ENCODE data around the gene CYP24A1.

Gene CYP24A1

DNA sequence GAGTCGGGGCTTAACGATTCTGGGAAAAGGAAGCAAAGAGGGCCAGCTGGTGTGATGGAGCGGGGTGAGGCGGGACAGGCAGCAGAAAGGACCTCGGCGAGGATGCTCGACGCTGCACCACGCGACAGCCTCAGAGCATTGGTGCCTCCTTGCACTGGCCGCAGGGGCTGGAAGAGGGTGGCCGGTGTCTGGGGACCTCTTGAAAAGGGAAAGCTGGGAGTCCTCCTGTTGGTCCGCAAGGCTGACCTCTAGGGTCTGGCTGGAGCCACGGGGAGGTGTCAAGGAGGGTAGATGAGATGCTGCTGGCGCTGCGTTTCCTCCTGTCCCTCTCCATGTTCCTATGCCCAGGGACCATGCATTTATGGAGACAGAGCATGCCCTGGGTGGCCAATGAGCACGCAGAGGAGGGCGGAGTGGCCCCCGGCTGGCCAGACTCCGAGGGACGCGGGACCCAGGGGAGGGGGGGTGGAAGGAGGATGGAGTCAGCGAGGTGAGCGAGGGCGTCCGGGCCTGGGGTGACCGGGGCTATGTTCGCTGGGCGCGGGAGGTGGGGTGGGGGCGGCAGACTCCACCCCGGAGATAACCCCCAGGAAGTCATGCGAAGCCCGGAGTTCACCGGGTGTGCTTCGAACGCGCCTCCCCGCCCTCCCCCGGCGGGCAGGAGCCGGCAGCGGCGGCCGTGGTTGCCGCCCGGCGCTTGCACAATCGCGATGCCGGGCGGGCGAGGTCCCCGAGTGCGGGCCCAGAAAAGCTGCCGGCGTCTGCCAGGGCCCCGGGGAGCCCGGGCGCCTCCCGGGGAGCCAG lies at the start of gene CYP24A1:
TSS of gene CYP24A1 (minus strand) at position 334 of the 804 bp plus-strand sequence. CDS start 407 bp downstream, outside the sequence.
- TF ChIP-seq GATA2 (IDR thresholded peaks at IDR 0.05; ENCODE audit: low read depth, low read length) (no peak), GATA3 (IDR thresholded peaks at IDR 0.05; ENCODE audit: low read depth, low read length) (no peak)

DNA sequence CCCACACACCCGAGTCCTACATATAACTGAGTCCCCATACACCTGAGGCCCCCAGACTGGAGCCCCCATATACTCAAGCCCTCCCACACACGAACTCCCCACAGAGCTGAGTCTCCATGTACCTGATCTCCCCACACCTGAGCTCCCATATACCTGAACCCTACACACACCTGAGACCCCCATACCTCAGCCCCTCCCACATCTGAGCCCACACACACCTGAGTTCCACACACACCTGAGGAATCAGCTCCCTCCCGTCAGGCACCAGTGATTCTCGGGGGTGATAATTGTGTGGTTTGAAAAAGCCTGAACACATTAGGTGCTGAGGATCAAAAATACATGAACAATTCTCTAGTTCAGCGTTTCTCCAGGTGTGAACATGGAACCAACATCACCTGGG lies 49.5 kb upstream of the CYP24A1 start:
- TF ChIP-seq GATA2 (IDR thresholded peaks at IDR 0.05; ENCODE audit: low read depth, low read length) (no peak), GATA3 (IDR thresholded peaks at IDR 0.05; ENCODE audit: low read depth, low read length) (no peak)

DNA sequence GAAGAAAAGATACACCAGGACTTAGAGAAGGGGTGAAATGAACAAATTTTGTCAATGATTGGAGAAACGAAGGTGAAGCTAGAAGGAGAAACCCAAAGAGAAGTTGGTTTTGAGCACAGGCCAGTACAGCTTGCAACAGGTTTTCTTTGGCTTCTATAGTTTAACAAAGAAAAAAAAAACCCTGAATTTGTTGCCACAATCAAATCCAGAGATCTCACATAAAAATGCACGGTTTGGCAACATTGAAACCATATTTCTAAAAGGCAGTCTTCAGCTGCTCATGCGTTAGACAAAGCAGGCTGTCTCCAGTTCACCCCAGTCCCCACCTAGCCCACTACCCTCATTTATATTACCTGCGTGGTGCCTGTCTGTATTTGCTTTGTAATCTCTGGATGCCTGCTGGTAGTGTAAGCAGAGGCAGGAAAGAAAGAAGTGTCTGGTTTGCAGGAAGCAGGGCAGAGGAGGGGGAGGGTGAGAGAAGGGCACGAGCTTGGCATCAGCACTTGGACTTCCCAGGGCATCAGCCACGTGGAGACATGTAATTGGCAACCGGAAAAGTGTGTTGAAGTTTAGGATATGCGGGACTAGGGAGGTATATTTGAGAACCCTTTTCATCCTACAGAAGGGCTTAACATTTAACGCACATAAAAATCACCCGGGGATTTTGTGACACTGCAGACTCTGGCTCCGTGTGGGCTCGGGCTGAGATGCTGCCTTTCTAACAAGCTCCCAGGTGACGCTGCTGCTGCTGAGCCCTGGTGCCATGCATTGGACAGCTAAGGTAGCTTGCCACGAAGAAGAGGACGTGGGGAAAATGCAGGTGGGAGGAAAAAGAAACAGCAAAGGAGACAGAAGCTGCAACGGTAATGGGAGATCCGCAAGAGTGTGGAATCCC lies 48.5 kb upstream of the CYP24A1 start:
- TF ChIP-seq GATA3 (IDR thresholded peaks at IDR 0.05; ENCODE audit: low read depth, low read length) (no peak), GATA2 (IDR thresholded peaks at IDR 0.05; ENCODE audit: low read depth, low read length) (no peak)

DNA sequence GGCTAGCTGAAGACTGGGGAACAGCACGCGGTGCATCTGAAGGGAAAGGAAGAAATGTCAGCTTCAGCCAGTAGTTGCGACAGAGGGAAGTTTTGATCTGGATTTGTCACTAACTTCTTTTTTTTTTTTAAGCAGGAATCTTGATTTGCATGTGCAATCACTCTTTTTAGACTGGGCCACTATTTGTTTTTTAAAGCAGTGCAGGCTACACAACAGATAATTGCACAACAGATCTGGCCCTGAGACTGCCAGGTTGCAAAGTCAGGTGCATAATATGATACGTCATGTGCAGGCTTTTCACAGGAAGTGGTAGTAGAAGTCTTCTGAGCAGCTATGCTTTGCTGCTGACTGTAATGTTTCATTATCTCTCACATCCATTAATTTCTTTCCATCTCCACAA lies 47.6 kb upstream of the CYP24A1 start:
- TF ChIP-seq GATA3 (IDR thresholded peaks at IDR 0.05; ENCODE audit: low read depth, low read length) (no peak), GATA2 (IDR thresholded peaks at IDR 0.05; ENCODE audit: low read depth, low read length) (no peak)

GRCh38 chr20:54220722-54221121 lies 46.9 kb upstream of the CYP24A1 start:
- TF ChIP-seq GATA2 (IDR thresholded peaks at IDR 0.05; ENCODE audit: low read depth, low read length), result no peak
- no peak for TF ChIP-seq GATA3 (IDR thresholded peaks at IDR 0.05; ENCODE audit: low read depth, low read length)

DNA sequence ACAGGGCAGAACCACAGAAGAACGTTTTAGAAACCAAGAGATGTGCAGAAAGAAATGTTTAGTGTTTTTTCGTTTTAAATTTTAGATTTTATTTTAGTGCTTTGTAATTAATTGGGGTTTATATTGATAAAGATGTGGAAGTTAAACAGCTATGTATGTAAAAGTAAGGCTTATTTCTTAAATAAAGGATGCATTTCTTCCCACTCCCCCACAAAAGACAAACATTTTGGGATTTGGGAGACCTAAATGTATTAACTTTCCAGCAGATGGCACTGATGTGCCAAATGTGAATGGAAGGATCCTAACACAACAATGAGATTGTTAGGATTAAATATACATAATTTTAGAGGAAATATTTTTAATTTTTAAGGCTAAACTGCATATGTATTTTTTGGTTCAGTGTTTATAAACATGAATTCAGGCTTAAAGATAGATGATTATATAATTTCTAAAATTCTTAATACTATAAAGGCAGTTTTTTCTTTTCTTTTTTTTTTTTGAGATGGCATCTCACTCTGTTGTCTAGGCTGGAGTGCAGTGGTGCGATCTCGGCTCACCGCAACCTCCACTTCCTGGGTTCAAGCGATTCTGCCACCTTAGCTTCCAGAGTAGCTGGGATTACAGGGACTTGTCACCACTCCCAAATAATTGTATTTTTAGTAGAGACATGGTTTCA lies 46.1 kb upstream of the CYP24A1 start:
- no peak for TF ChIP-seq GATA3 (IDR thresholded peaks at IDR 0.05; ENCODE audit: low read depth, low read length)
- TF ChIP-seq GATA2 (IDR thresholded peaks at IDR 0.05; ENCODE audit: low read depth, low read length), result no peak

- TF ChIP-seq GATA3 (IDR thresholded peaks at IDR 0.05; ENCODE audit: low read depth, low read length), result no peak
- no peak for TF ChIP-seq GATA2 (IDR thresholded peaks at IDR 0.05; ENCODE audit: low read depth, low read length)
Observed at GRCh38 chr20:54218470-54218869, 44.7 kb upstream of the CYP24A1 start.

- TF ChIP-seq GATA2 (IDR thresholded peaks at IDR 0.05; ENCODE audit: low read depth, low read length) (no peak), GATA3 (IDR thresholded peaks at IDR 0.05; ENCODE audit: low read depth, low read length) (no peak)
Observed at GRCh38 chr20:54217762-54218161, 44.0 kb upstream of the CYP24A1 start.

DNA sequence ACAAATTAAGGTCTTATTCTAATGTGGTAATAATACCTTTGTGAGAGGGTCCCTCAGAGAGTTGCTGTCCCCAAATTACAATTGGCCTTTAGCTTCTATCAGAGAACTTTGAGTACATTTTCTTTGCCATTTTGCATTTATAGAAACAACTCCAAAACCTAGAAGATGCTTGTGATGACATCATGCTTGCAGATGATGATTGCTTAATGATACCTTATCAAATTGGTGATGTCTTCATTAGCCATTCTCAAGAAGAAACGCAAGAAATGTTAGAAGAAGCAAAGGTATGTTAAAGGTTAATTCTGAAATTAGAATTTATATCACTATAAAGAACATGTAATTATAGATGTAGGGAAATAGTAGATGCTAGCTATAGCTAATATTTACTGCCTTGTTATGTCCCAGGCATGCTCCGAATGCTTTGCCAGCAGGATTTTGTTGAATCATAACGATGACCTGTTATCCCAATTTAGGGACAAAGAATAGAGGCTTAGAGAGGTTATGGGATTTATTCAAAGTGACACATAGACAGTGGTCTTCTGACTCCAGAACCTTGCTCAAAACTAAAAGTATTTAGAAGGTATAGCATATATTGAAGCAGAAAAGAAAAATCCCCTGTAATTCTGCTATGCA lies 41.5 kb upstream of the CYP24A1 start:
- TF ChIP-seq GATA3 (IDR thresholded peaks at IDR 0.05; ENCODE audit: low read depth, low read length), result no peak
- no peak for TF ChIP-seq GATA2 (IDR thresholded peaks at IDR 0.05; ENCODE audit: low read depth, low read length)

GRCh38 chr20:54214566-54214965 lies 40.8 kb upstream of the CYP24A1 start:
- TF ChIP-seq GATA2 (IDR thresholded peaks at IDR 0.05; ENCODE audit: low read depth, low read length) (no peak), GATA3 (IDR thresholded peaks at IDR 0.05; ENCODE audit: low read depth, low read length) (no peak)

GRCh38 chr20:54212871-54213270 lies 39.1 kb upstream of the CYP24A1 start:
- TF ChIP-seq GATA2 (IDR thresholded peaks at IDR 0.05; ENCODE audit: low read depth, low read length) (no peak), GATA3 (IDR thresholded peaks at IDR 0.05; ENCODE audit: low read depth, low read length) (no peak)

GRCh38 chr20:54212226-54212625 lies 38.4 kb upstream of the CYP24A1 start:
- no peak for TF ChIP-seq GATA2 (IDR thresholded peaks at IDR 0.05; ENCODE audit: low read depth, low read length)
- no peak for TF ChIP-seq GATA3 (IDR thresholded peaks at IDR 0.05; ENCODE audit: low read depth, low read length)

DNA sequence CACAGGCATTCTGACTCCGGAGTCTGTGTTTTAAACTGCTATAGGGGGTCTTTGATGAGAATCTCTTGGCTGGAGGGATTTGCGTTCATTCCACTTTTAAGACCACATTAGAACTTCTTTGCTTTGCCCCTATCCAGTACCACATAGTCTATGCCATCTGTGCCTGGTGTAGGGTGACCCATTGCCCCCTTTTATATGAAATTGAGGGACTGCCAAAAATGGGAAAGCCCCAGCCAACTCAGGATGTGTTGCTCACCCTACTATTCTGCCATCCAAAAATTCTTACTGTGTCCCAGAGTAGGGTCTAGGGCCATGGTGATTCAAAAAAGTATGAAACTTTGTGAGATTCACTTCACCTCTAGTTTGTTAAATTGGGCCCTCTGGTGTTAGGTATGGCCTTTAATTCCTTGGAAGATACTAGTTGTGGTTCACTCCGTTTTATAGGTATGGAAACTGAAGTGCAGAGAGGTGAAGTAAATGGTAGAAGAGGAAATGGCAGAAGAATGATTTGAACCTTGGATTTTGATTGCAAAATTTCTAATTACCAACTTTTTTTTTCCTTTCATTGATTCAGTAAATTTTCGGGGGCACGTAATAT lies 35.5 kb upstream of the CYP24A1 start:
- TF ChIP-seq GATA3 (IDR thresholded peaks at IDR 0.05; ENCODE audit: low read depth, low read length), result no peak
- no peak for TF ChIP-seq GATA2 (IDR thresholded peaks at IDR 0.05; ENCODE audit: low read depth, low read length)
